NOMO-1 treated with DMSO at 0.1 percent for 48 hours (cell line): ENCODE data around the gene PLEKHA8.

Experiments used
- DNase-seq: peaks from one replicate; lab custom pipeline; 2025; ENCODE audit not compliant: unreplicated experiment; lab: John Stamatoyannopoulos, UW

Gene PLEKHA8

GRCh38 chr7:30028216-30028748 is at the start of gene PLEKHA8:
Gene PLEKHA8, plus strand, starts transcription at chr7:30028412. Its CDS starts 351 bp downstream, at chr7:30028763.
- DNase-seq = peak; percentile 77

GRCh38 chr7:29980151-29980550 is 48.1 kb upstream of the PLEKHA8 start:
- DNase-seq = no peak

- no peak for DNase-seq
These were observed 41.1 kb upstream of the PLEKHA8 start for GRCh38 chr7:29987083-29987482.

GRCh38 chr7:29987811-29988317 is 40.3 kb upstream of the PLEKHA8 start:
- DNase-seq = no peak

- no peak for DNase-seq
These were observed 39.6 kb upstream of the PLEKHA8 start for GRCh38 chr7:29988424-29989256.

GRCh38 chr7:29989257-29989995 is 38.8 kb upstream of the PLEKHA8 start, which contains the start of gene SCRN1:
Gene SCRN1, minus strand, starts transcription at chr7:29989801. Its CDS starts 20,734 bp downstream, at chr7:29969067.
- no peak for DNase-seq

- no peak for DNase-seq
These were observed 37.3 kb upstream of the PLEKHA8 start for GRCh38 chr7:29990931-29991330.

- no peak for DNase-seq
These were observed 36.3 kb upstream of the PLEKHA8 start for GRCh38 chr7:29991937-29992336.

GRCh38 chr7:29993140-29993539 is 35.1 kb upstream of the PLEKHA8 start:
- DNase-seq = no peak

- no peak for DNase-seq
These were observed 32.6 kb upstream of the PLEKHA8 start for GRCh38 chr7:29995652-29996051.

GRCh38 chr7:29996321-29996720 is 31.9 kb upstream of the PLEKHA8 start:
- no peak for DNase-seq

- no peak for DNase-seq
These were observed 29.7 kb upstream of the PLEKHA8 start for GRCh38 chr7:29998489-29998888.

GRCh38 chr7:30001998-30002397 is 26.2 kb upstream of the PLEKHA8 start:
- no peak for DNase-seq

- DNase-seq = no peak
These were observed 25.1 kb upstream of the PLEKHA8 start for GRCh38 chr7:30003098-30003497.

GRCh38 chr7:30005464-30005863 is 22.7 kb upstream of the PLEKHA8 start:
- no peak for DNase-seq

GRCh38 chr7:30010021-30010420 is 18.2 kb upstream of the PLEKHA8 start:
- DNase-seq = no peak

- no peak for DNase-seq
These were observed 15.5 kb upstream of the PLEKHA8 start for GRCh38 chr7:30012757-30013156.

GRCh38 chr7:30018451-30018850 is 9.8 kb upstream of the PLEKHA8 start:
- DNase-seq = no peak

- DNase-seq = no peak
These were observed 8.8 kb upstream of the PLEKHA8 start for GRCh38 chr7:30019387-30019786.

- no peak for DNase-seq
These were observed 8.3 kb upstream of the PLEKHA8 start for GRCh38 chr7:30019960-30020359.

- DNase-seq = no peak
These were observed 7.7 kb upstream of the PLEKHA8 start for GRCh38 chr7:30020535-30020934.

- DNase-seq = no peak
These were observed 5.2 kb upstream of the PLEKHA8 start for GRCh38 chr7:30022991-30023390.
